ENCODE measurements around the gene LAMTOR1.
"Not testable (repeated sequence)": the region's sequence is repeated elsewhere in the genome, so short reads cannot be mapped to it uniquely, and the experiment has no call there.

The LAMTOR1 gene

DNA sequence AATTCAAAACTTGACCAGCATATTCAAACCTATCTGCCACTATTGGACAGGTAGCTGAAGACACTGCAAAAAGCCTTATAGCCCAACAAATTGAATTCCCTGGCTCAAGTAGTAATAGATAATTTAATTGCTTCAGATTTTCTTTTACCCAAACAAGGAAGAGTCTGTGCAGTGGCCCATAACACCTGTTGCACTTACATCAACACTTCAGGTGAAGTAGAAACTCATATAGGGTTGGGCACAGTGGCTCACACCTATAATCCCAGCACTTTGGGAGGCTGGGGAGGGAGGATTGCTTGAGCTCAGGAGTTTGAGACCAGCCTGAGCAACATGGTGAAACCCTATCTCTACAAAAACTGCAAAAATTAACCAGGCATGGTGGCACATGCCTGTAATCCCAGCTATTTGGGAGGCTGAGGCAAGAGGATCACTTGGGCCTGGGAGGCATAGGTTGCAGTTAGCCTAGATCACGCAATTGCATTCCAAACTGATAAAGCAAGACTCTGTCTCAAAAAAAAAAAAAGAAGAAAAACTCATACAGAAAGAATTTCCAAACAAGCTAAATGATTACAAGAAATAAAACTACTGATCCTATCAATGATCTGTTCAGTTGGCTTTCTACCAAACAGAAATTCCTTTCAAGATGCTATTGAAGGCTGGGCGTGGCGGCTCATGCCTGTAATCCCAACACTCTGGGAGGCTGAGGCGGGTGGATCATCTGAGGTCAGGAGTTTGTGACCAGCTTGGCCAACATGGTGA, 41.9 kb upstream of the LAMTOR1 start:
- H4K20me1 ChIP-seq (ENCODE audit: insufficient read depth, low read length) = no peaks in the 10 kb centered on the region
- no peaks in the 10 kb centered on the region for H3K9me3 ChIP-seq (ENCODE audit: insufficient read depth, low read length, severe bottlenecking)
- no peak overlapping the region for H3K9ac ChIP-seq (ENCODE audit: low read depth, low read length)
- DNase-seq = no peak
- no peak for ATAC-seq (ENCODE audit: insufficient read depth, low read depth)
- H3K36me3 ChIP-seq (ENCODE audit: insufficient read depth, low read length) = no peaks in the 10 kb centered on the region
- H3K4me3 ChIP-seq (ENCODE audit: low read depth in 1 of 2, low read length in 2 of 2) = no peak overlapping the region
- no peak overlapping the region for H3K4me2 ChIP-seq (ENCODE audit: insufficient read depth, low read length)
- TF ChIP-seq, protein P1, sequence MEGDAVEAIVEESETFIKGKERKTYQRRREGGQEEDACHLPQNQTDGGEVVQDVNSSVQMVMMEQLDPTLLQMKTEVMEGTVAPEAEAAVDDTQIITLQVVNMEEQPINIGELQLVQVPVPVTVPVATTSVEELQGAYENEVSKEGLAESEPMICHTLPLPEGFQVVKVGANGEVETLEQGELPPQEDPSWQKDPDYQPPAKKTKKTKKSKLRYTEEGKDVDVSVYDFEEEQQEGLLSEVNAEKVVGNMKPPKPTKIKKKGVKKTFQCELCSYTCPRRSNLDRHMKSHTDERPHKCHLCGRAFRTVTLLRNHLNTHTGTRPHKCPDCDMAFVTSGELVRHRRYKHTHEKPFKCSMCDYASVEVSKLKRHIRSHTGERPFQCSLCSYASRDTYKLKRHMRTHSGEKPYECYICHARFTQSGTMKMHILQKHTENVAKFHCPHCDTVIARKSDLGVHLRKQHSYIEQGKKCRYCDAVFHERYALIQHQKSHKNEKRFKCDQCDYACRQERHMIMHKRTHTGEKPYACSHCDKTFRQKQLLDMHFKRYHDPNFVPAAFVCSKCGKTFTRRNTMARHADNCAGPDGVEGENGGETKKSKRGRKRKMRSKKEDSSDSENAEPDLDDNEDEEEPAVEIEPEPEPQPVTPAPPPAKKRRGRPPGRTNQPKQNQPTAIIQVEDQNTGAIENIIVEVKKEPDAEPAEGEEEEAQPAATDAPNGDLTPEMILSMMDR (IDR thresholded peaks at IDR 0.05; ENCODE audit: borderline replicate concordance, extremely low read depth, low read length, poor library complexity, severe bottlenecking) = no peak
- TF ChIP-seq EZH2 (IDR thresholded peaks at IDR 0.05; ENCODE audit: borderline replicate concordance, low read depth, low read length, severe bottlenecking) = no peak
- H3K27ac ChIP-seq (ENCODE audit: low read length) = no peak overlapping the region
- H3K4me1 ChIP-seq (ENCODE audit: insufficient read depth, low read length) = peaks cover 3% of the 10 kb centered on the region; the same call in 1 of the 2 replicates
- H3K27me3 ChIP-seq (ENCODE audit: insufficient read depth, low read length, poor library complexity) = peaks cover 5% of the 10 kb centered on the region
- H2AFZ ChIP-seq (ENCODE audit: low read depth, low read length) = no peak overlapping the region
- no peaks in the 10 kb centered on the region for H3K79me2 ChIP-seq (ENCODE audit: insufficient read depth, low read length)

DNA sequence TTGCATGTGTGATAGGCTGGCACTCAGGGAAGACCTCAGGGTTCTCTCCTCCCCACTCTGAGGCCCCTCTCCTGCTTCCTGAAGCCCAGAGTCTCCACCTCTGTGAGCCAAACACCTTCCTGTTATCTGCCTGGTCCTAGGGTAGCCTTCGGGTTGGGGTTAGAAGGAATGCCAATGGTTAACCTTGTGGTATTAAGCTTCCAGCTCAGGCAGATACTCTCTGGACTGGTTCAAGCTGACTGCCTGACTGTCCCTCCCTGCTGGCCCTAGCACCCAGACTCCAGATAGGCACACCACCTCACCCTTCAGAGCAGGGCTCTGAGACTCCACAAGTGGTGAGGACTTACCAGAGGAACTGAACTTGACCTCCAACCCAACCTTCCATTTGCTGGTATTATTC, 39.4 kb upstream of the LAMTOR1 start:
- H3K4me3 ChIP-seq (ENCODE audit: low read depth in 1 of 2, low read length in 2 of 2); DNase-seq; H3K4me1 ChIP-seq (ENCODE audit: insufficient read depth, low read length); H2AFZ ChIP-seq (ENCODE audit: low read depth, low read length); H3K27me3 ChIP-seq (ENCODE audit: insufficient read depth, low read length, poor library complexity); H3K9ac ChIP-seq (ENCODE audit: low read depth, low read length); H3K9me3 ChIP-seq (ENCODE audit: insufficient read depth, low read length, severe bottlenecking); H3K36me3 ChIP-seq (ENCODE audit: insufficient read depth, low read length); H3K27ac ChIP-seq (ENCODE audit: low read length); ATAC-seq (ENCODE audit: insufficient read depth, low read depth); H4K20me1 ChIP-seq (ENCODE audit: insufficient read depth, low read length); H3K4me2 ChIP-seq (ENCODE audit: insufficient read depth, low read length); H3K79me2 ChIP-seq (ENCODE audit: insufficient read depth, low read length): not testable (repeated sequence)

DNA sequence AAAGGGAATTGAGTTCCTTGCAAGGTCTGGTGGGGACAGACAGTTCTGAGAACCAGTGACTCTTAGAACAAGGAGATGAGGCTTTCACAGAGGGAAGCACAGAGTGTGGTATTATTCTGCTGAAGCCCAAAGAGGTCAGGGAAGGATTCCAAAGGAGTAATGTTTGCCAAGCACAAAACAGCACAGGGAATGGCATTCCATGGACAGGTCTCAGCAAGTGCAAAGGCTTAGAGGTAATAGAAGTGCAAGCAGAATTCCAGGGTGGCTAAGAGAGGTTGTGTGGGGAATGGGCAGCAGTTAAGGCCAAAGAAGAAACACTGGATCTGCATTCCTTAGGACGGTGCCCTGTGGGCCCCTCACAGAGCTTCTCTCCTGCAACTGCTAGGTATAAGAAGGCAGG, 39.0 kb upstream of the LAMTOR1 start:
- H3K4me3 ChIP-seq (ENCODE audit: low read depth in 1 of 2, low read length in 2 of 2); H3K79me2 ChIP-seq (ENCODE audit: insufficient read depth, low read length); DNase-seq; H3K27ac ChIP-seq (ENCODE audit: low read length); H3K27me3 ChIP-seq (ENCODE audit: insufficient read depth, low read length, poor library complexity); H4K20me1 ChIP-seq (ENCODE audit: insufficient read depth, low read length); H3K36me3 ChIP-seq (ENCODE audit: insufficient read depth, low read length); H3K4me2 ChIP-seq (ENCODE audit: insufficient read depth, low read length); H3K9me3 ChIP-seq (ENCODE audit: insufficient read depth, low read length, severe bottlenecking); H2AFZ ChIP-seq (ENCODE audit: low read depth, low read length); ATAC-seq (ENCODE audit: insufficient read depth, low read depth); H3K4me1 ChIP-seq (ENCODE audit: insufficient read depth, low read length); H3K9ac ChIP-seq (ENCODE audit: low read depth, low read length): not testable (repeated sequence)

DNA sequence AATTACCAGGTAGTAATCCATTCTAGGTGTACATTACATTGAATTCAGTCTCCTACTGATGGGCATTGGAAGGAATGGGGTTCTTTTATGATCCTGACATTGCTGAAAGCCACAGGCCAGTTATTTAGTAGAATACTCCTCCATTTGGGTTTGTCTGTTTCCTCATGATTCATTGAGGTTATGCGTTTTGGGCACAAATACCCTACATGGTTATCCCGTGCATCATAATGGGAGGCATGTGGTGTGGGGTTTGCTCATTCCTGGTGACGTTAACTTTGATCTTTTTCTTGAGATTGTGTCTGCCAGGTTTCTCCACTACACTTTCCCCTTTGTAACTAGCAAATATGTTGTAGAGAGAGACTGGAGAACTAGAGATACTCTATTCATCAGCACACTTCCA, 38.0 kb upstream of the LAMTOR1 start:
- no peak for TF ChIP-seq EZH2 (IDR thresholded peaks at IDR 0.05; ENCODE audit: borderline replicate concordance, low read depth, low read length, severe bottlenecking)
- TF ChIP-seq, protein P1 (IDR thresholded peaks at IDR 0.05; ENCODE audit: borderline replicate concordance, extremely low read depth, low read length, poor library complexity, severe bottlenecking) = no peak
- Histone ChIP-seq H3K27me3 (ENCODE audit: insufficient read depth, low read length, poor library complexity) (peaks cover 5% of the 10 kb centered on the region), H3K4me3 (ENCODE audit: low read depth in 1 of 2, low read length in 2 of 2) (no peak overlapping the region), H3K9me3 (ENCODE audit: insufficient read depth, low read length, severe bottlenecking) (no peaks in the 10 kb centered on the region), H3K27ac (ENCODE audit: low read length) (no peak overlapping the region), H3K4me2 (ENCODE audit: insufficient read depth, low read length) (no peak overlapping the region), H3K9ac (ENCODE audit: low read depth, low read length) (no peak overlapping the region), H2AFZ (ENCODE audit: low read depth, low read length) (no peak overlapping the region), H4K20me1 (ENCODE audit: insufficient read depth, low read length) (no peaks in the 10 kb centered on the region), H3K36me3 (ENCODE audit: insufficient read depth, low read length) (no peaks in the 10 kb centered on the region), H3K4me1 (ENCODE audit: insufficient read depth, low read length) (peaks cover 3% of the 10 kb centered on the region; the same call in 1 of the 2 replicates), H3K79me2 (ENCODE audit: insufficient read depth, low read length) (no peaks in the 10 kb centered on the region)
- ATAC-seq (ENCODE audit: insufficient read depth, low read depth) (no peak), DNase-seq (no peak)
